KG1 (cell line): ENCODE measurements around the gene JMJD1C.
A peak's percentile ranks its signal among the peaks of the same experiment; 100 is the strongest.

Experiments used
- DNase-seq: peaks from one replicate; lab custom pipeline; 2025; lab: John Stamatoyannopoulos, UW

The JMJD1C gene

GRCh38 chr10:63217120-63217605, 248.6 kb downstream of the JMJD1C start:
- DNase-seq = peak; percentile 29

GRCh38 chr10:63214571-63214970, 251.2 kb downstream of the JMJD1C start:
- no peak for DNase-seq

- no peak for DNase-seq
Measured at GRCh38 chr10:63213489-63213888, 252.3 kb downstream of the JMJD1C start.

GRCh38 chr10:63210611-63211196, 255.1 kb downstream of the JMJD1C start:
- no peak for DNase-seq

- no peak for DNase-seq
Measured at GRCh38 chr10:63209705-63210104, 256.1 kb downstream of the JMJD1C start.

- DNase-seq = no peak
Measured at GRCh38 chr10:63208986-63209385, 256.8 kb downstream of the JMJD1C start.

- DNase-seq = no peak
Measured at GRCh38 chr10:63206997-63207811, 258.6 kb downstream of the JMJD1C start.

- no peak for DNase-seq
Measured at GRCh38 chr10:63206576-63206975, 259.2 kb downstream of the JMJD1C start.

- DNase-seq = no peak
Measured at GRCh38 chr10:63205421-63205820, 260.4 kb downstream of the JMJD1C start.

- DNase-seq = no peak
Measured at GRCh38 chr10:63204667-63205391, 260.9 kb downstream of the JMJD1C start.

- DNase-seq = no peak
Measured at GRCh38 chr10:63201118-63201517, 264.7 kb downstream of the JMJD1C start.

- no peak for DNase-seq
Measured at GRCh38 chr10:63200431-63200830, 265.3 kb downstream of the JMJD1C start.

GRCh38 chr10:63199716-63200115, 266.1 kb downstream of the JMJD1C start:
- DNase-seq = no peak

- DNase-seq = no peak
Measured at GRCh38 chr10:63197344-63198092, 268.3 kb downstream of the JMJD1C start.

GRCh38 chr10:63192826-63193225, 273.0 kb downstream of the JMJD1C start:
- DNase-seq = no peak

- no peak for DNase-seq
Measured at GRCh38 chr10:63175534-63175933, 290.2 kb downstream of the JMJD1C start.

GRCh38 chr10:63173468-63174232, 292.1 kb downstream of the JMJD1C start:
- DNase-seq = no peak

GRCh38 chr10:63171926-63172325, 293.9 kb downstream of the JMJD1C start:
- DNase-seq = no peak

- DNase-seq = no peak
Measured at GRCh38 chr10:63171255-63171855, 294.4 kb downstream of the JMJD1C start.

GRCh38 chr10:63169624-63170023, 296.2 kb downstream of the JMJD1C start:
- DNase-seq = no peak
